Esophagus muscularis mucosa (tissue), 4 donors: Measurements from ENCODE around the gene PRDM15. TPM values are rescaled to one million over a fixed set of nuclear protein-coding genes. Genes with fewer than 3 reads are reported as not detected.

Source experiments
- DNase-seq: peaks from one replicate; pipeline ENCODE4 v3.0.0-alpha.2; 2017; ENCODE audit errors: extremely low spot score
- H3K27ac ChIP-seq, 4 donors: fragments of 200-600 bp; sonication (generic); replicated peaks in 1 of 4; 1 replicate in 3 of 4; 2 replicates in 1 of 4; pipeline ENCODE4 v1.5.1; 2016 to 2019; ENCODE audit warnings: mild to moderate bottlenecking in 1 of 4
- H3K27me3 ChIP-seq, 4 donors: fragments of 200-600 bp; sonication (generic); one replicate each; pipeline versions ENCODE4 v1.5.1 to v1.6.0; 2016 to 2019
- H3K36me3 ChIP-seq, 4 donors: fragments of 200-600 bp; sonication (generic); one replicate each; pipeline ENCODE4 v1.5.1; 2016 to 2019
- H3K4me1 ChIP-seq, 4 donors: fragments of 200-600 bp; sonication (generic); one replicate each; pipeline ENCODE4 v1.5.1; 2016 to 2019
- H3K4me3 ChIP-seq, 4 donors: fragments of 200-600 bp; sonication (generic); 1 replicate in 2 of 4; 2 replicates in 2 of 4; pipeline ENCODE4 v1.5.1; 2016 to 2019; ENCODE audit warnings: mild to moderate bottlenecking in 4 of 4, moderate library complexity in 1 of 4
- H3K9me3 ChIP-seq, 4 donors: fragments of 200-600 bp; sonication (generic); 1 replicate in 3 of 4; 2 replicates in 1 of 4; pipeline ENCODE4 v1.5.1; 2016 to 2019
- EP300 ChIP-seq: sonication (generic); formaldehyde crosslinking; IDR thresholded peaks from one replicate; pipeline ENCODE4 v1.6.1; 2017; ENCODE audit warnings: antibody characterized with exemption
- POLR2A ChIP-seq: fragments of 450-650 bp; IDR thresholded peaks from one replicate; pipeline ENCODE4 v1.6.1; 2017; ENCODE audit warnings: antibody characterized with exemption, moderate library complexity, mild to moderate bottlenecking, low read depth
- POLR2AphosphoS5 ChIP-seq, 2 donors: sonication (generic); formaldehyde crosslinking; IDR thresholded peaks; one replicate each; pipeline ENCODE4 v1.6.1; 2017; ENCODE audit warnings: antibody characterized with exemption in 2 of 2
- WGBS: methylation state at CpG from one replicate; pipeline ENCODE4 v1.1.5; 2018; 5-methylcytosine and 5-hydroxymethylcytosine counted together
- intact Hi-C: fragments of 100-400 bp; cut with DNase I; formaldehyde crosslinking; loops from one replicate; pipeline ENCODE4 v1.15.1; 2023
- total RNA-seq, 4 donors: library from RNA; depleted of rRNA; stranded (reverse); fragments of >200 nt; gene quantifications; one replicate each; pipeline versions ENCODE4 v1.1.0 to v1.2.1, GENCODE V29; 2016
- TF ChIP-seq, protein P1 (sequence below), 3 experiments: fragments of 200-600 bp in 2 of 3; fragments of 450-650 bp in 1 of 3; sonication (generic) in 2 of 3; IDR thresholded peaks; one replicate each; pipeline ENCODE4 v1.5.1; 2017 to 2019; ENCODE audit warnings: antibody characterized with exemption in 3 of 3, mild to moderate bottlenecking in 2 of 3, moderate library complexity in 1 of 3

The PRDM15 gene
- total RNA-seq, 4 donors from 2014 or later: 5.0 to 6.3 (median 5.4) TPM

GRCh38 chr21:41888749-41889376 lies 9.7 kb upstream of the PRDM15 start:
- TF ChIP-seq EP300 (no peak), POLR2A (no peak), POLR2AphosphoS5 (IDR thresholded peaks at IDR 0.05) (no peak)
- TF ChIP-seq, protein P1, sequence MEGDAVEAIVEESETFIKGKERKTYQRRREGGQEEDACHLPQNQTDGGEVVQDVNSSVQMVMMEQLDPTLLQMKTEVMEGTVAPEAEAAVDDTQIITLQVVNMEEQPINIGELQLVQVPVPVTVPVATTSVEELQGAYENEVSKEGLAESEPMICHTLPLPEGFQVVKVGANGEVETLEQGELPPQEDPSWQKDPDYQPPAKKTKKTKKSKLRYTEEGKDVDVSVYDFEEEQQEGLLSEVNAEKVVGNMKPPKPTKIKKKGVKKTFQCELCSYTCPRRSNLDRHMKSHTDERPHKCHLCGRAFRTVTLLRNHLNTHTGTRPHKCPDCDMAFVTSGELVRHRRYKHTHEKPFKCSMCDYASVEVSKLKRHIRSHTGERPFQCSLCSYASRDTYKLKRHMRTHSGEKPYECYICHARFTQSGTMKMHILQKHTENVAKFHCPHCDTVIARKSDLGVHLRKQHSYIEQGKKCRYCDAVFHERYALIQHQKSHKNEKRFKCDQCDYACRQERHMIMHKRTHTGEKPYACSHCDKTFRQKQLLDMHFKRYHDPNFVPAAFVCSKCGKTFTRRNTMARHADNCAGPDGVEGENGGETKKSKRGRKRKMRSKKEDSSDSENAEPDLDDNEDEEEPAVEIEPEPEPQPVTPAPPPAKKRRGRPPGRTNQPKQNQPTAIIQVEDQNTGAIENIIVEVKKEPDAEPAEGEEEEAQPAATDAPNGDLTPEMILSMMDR (IDR thresholded peaks at IDR 0.05): no peak
- Histone ChIP-seq H3K4me1 (no peaks in the 10 kb centered on the region), H3K27ac (no peak overlapping the region), H3K36me3 (peaks cover 0 to 48% (median 7%) of the 10 kb centered on the region in 4 donors), H3K9me3 (no peaks in the 10 kb centered on the region), H3K27me3 (no peaks in the 10 kb centered on the region), H3K4me3 (no peak overlapping the region)
- WGBS: 68% methylated on average over 10 of the region's 13 CpGs
- DNase-seq: no peak
- intact Hi-C loops: no loop called here

- H3K9me3 ChIP-seq: no peaks in the 10 kb centered on the region
- no peaks in the 10 kb centered on the region for H3K27me3 ChIP-seq
- H3K27ac ChIP-seq: no peak overlapping the region
- 90% methylated on average over 5 of the region's 5 CpGs for WGBS
- H3K36me3 ChIP-seq: peaks cover 0 to 46% (median 5%) of the 10 kb centered on the region in 4 donors
- TF ChIP-seq, protein P1 (IDR thresholded peaks at IDR 0.05): no peak
- TF ChIP-seq POLR2AphosphoS5 (IDR thresholded peaks at IDR 0.05): no peak
- TF ChIP-seq EP300: no peak
- no peaks in the 10 kb centered on the region for H3K4me1 ChIP-seq
- intact Hi-C loops: loop anchor here (2.0 kb wide), 1 partner anchor 61 kb away; no protein-coding TSS in a partner anchor
- DNase-seq: no peak
- H3K4me3 ChIP-seq: no peak overlapping the region
Measured at GRCh38 chr21:41887667-41888066, 8.5 kb upstream of the PRDM15 start.

- Histone ChIP-seq H3K9me3 (no peaks in the 10 kb centered on the region), H3K27ac (no peak overlapping the region), H3K27me3 (no peaks in the 10 kb centered on the region), H3K4me1 (no peaks in the 10 kb centered on the region), H3K36me3 (peaks cover 0 to 33% (median 3%) of the 10 kb centered on the region in 4 donors), H3K4me3 (no peak overlapping the region)
- DNase-seq: no peak
- intact Hi-C loops: loop anchor here (2.0 kb wide), 1 partner anchor 62 kb away; no protein-coding TSS in a partner anchor
- TF ChIP-seq, protein P1 (IDR thresholded peaks at IDR 0.05): no peak
- no peak for TF ChIP-seq POLR2AphosphoS5 (IDR thresholded peaks at IDR 0.05)
- TF ChIP-seq EP300: no peak
- no peak for TF ChIP-seq POLR2A
- 92% methylated on average over 7 of the region's 7 CpGs for WGBS
Measured at GRCh38 chr21:41886328-41886727, 7.2 kb upstream of the PRDM15 start.

DNA sequence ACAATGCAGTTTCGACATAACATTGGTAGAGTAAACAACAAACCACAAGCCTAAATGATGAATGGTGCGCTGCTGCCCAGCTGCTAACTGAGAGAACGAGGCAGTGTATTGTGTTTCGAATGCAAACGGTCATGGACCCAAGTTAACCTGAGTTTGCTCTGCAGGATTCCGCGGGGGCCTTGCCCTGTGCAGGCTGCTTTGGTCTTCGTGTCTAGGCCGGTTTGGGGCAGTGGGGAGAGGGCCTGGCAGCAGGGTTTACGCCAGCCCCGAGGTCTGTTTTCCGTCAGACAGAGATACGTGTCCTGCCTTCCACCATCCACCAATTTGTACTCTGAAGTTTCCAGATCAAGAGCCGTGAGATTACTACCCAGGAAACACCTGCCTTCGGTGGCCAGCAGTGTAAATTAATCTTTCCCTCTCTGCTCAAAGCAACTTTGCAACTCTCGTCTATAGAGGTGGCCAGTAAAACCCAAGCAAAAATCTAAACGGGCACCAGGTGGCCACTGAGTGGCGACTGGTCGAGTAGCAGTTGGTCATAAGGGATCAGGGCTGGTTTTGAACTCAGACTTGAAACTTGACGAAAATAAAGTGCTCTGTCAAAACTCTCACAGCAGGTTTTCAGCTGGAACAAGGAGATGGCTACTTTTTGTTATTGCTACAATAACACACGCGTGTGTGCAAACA lies 6.3 kb upstream of the PRDM15 start:
- no peaks in the 10 kb centered on the region for H3K4me1 ChIP-seq
- no peak overlapping the region for H3K27ac ChIP-seq
- no peak overlapping the region for H3K4me3 ChIP-seq
- H3K36me3 ChIP-seq: peaks cover 0 to 26% (median 3%) of the 10 kb centered on the region in 4 donors
- no peaks in the 10 kb centered on the region for H3K9me3 ChIP-seq
- no peaks in the 10 kb centered on the region for H3K27me3 ChIP-seq
- WGBS: 65% methylated on average over 13 of the region's 22 CpGs
- no peak for DNase-seq
- intact Hi-C loops: loop anchor here (2.0 kb wide), 1 partner anchor 63 kb away; no protein-coding TSS in a partner anchor
- TF ChIP-seq POLR2AphosphoS5 (IDR thresholded peaks at IDR 0.05) (no peak), EP300 (no peak), POLR2A (no peak)
- TF ChIP-seq, protein P1 (IDR thresholded peaks at IDR 0.05): no peak
